GM21423 (cell line): Measurements from ENCODE around the gene PLEKHG4B.
"Not testable (repeated sequence)": the region's sequence is repeated elsewhere in the genome, so short reads cannot be mapped to it uniquely, and the experiment has no call there.

Experiments used
- ATAC-seq: cut with Tn5 transposase; IDR thresholded peaks from one replicate; pipeline ENCODE4 v1.9.1; 2021; ENCODE audit warnings: mild to moderate bottlenecking, moderate library complexity; ENCODE audit not compliant: unreplicated experiment

Gene PLEKHG4B

GRCh38 chr5:218457-219291 is 126.7 kb downstream of the PLEKHG4B start:
- ATAC-seq: peak; percentile 30

GRCh38 chr5:219460-219863 is 127.5 kb downstream of the PLEKHG4B start:
- no peak for ATAC-seq

GRCh38 chr5:219991-220390 is 128.0 kb downstream of the PLEKHG4B start:
- peak; percentile 27 for ATAC-seq

- not testable (repeated sequence) for ATAC-seq
These were observed 131.2 kb downstream of the PLEKHG4B start for GRCh38 chr5:222951-223715.

- no peak for ATAC-seq
These were observed 131.8 kb downstream of the PLEKHG4B start for GRCh38 chr5:223791-224190.

- no peak for ATAC-seq
These were observed 133.4 kb downstream of the PLEKHG4B start for GRCh38 chr5:225334-225733.

GRCh38 chr5:227375-227774 is 135.4 kb downstream of the PLEKHG4B start:
- ATAC-seq: not testable (repeated sequence)

- ATAC-seq: no peak
These were observed 136.9 kb downstream of the PLEKHG4B start for GRCh38 chr5:228886-229285.

- no peak for ATAC-seq
These were observed 138.7 kb downstream of the PLEKHG4B start for GRCh38 chr5:230711-231110.

- no peak for ATAC-seq
These were observed 139.7 kb downstream of the PLEKHG4B start for GRCh38 chr5:231661-232060.

- not testable (repeated sequence) for ATAC-seq
These were observed 141.5 kb downstream of the PLEKHG4B start for GRCh38 chr5:233426-233825.

GRCh38 chr5:234450-234849 is 142.5 kb downstream of the PLEKHG4B start:
- no peak for ATAC-seq

GRCh38 chr5:235527-235926 is 143.6 kb downstream of the PLEKHG4B start:
- ATAC-seq: not testable (repeated sequence)

GRCh38 chr5:237931-238330 is 146.0 kb downstream of the PLEKHG4B start:
- ATAC-seq: not testable (repeated sequence)
